ENCODE measurements around the gene SV2C. TPM values are rescaled to one million over a fixed set of nuclear protein-coding genes. Genes with fewer than 3 reads are reported as not detected.

SV2C gene
- total RNA-seq, 1 experiment from 2014 or later = 0.09 TPM

GRCh38 chr5:76379316-76379715 is 296.1 kb downstream of the SV2C start:
- peaks cover 11% of the 10 kb centered on the region for H3K4me1 Mint-ChIP-seq
- no peaks in the 10 kb centered on the region; the same call in 1 of the 2 replicates for H3K27me3 Mint-ChIP-seq (ENCODE audit: low read depth)
- ChIA-PET CTCF (interaction anchor here (1.0 kb wide), 1 partner anchor 23 kb away, joined by 4 read pairs; no protein-coding TSS in a partner anchor), POLR2A (interaction anchor here (0.7 kb wide), 1 partner anchor 33 kb away, joined by 7 read pairs; no protein-coding TSS in a partner anchor)
- no peak overlapping the region for H3K4me3 Mint-ChIP-seq
- TF ChIP-seq RORB (CRISPR knock-in tag; IDR thresholded peaks at IDR 0.05) (no peak), PREB (CRISPR knock-in tag; IDR thresholded peaks at IDR 0.05; ENCODE audit: borderline replicate concordance) (no peak), GABPB1 (CRISPR knock-in tag; IDR thresholded peaks at IDR 0.05) (no peak), AR (CRISPR knock-in tag; IDR thresholded peaks at IDR 0.05) (no peak), OVOL2 (CRISPR knock-in tag; IDR thresholded peaks at IDR 0.05; ENCODE audit: borderline replicate concordance) (no peak), IRF2 (CRISPR knock-in tag; IDR thresholded peaks at IDR 0.05; ENCODE audit: borderline replicate concordance, low read depth) (no peak), ZNF232 (CRISPR knock-in tag; IDR thresholded peaks at IDR 0.05) (no peak), TP53 (CRISPR knock-in tag; IDR thresholded peaks at IDR 0.05) (no peak), GRHL2 (CRISPR knock-in tag; IDR thresholded peaks at IDR 0.05; ENCODE audit: insufficient replicate concordance, severe bottlenecking) (no peak), ZNF423 (CRISPR knock-in tag; IDR thresholded peaks at IDR 0.05) (no peak), CREB1 (CRISPR knock-in tag; IDR thresholded peaks at IDR 0.05) (no peak), AFF4 (CRISPR knock-in tag; IDR thresholded peaks at IDR 0.05; ENCODE audit: borderline replicate concordance) (no peak), ZSCAN18 (CRISPR knock-in tag; IDR thresholded peaks at IDR 0.05) (no peak), ZNF263 (CRISPR knock-in tag; IDR thresholded peaks at IDR 0.05; ENCODE audit: low read depth) (no peak), IRF1 (CRISPR knock-in tag; IDR thresholded peaks at IDR 0.05) (no peak), USF2 (CRISPR knock-in tag; IDR thresholded peaks at IDR 0.05) (no peak), JAZF1 (CRISPR knock-in tag; IDR thresholded peaks at IDR 0.05) (no peak), ATF3 (CRISPR knock-in tag; conservative IDR thresholded peaks at IDR 0.05) (no peak)
- H3K27ac Mint-ChIP-seq = no peak overlapping the region
- no peaks in the 10 kb centered on the region for H3K36me3 Mint-ChIP-seq
- no peak for DNase-seq (ENCODE audit: low spot score)
- no peaks in the 10 kb centered on the region for H3K9me3 Mint-ChIP-seq
- ATAC-seq = no peak
